ENCODE measurements around the gene SDC1.

The SDC1 gene

GRCh38 chr2:20183373-20183772, 41.6 kb downstream of the SDC1 start:
- DNase-seq (ENCODE audit: low spot score), result no peak

- no peak for DNase-seq (ENCODE audit: low spot score)
Measured at GRCh38 chr2:20182241-20182931, 42.5 kb downstream of the SDC1 start.

GRCh38 chr2:20181761-20182160, 43.2 kb downstream of the SDC1 start:
- no peak for DNase-seq (ENCODE audit: low spot score)

- no peak for DNase-seq (ENCODE audit: low spot score)
Measured at GRCh38 chr2:20180676-20181648, 44.0 kb downstream of the SDC1 start.

- no peak for DNase-seq (ENCODE audit: low spot score)
Measured at GRCh38 chr2:20179755-20180594, 45.0 kb downstream of the SDC1 start.

- no peak for DNase-seq (ENCODE audit: low spot score)
Measured at GRCh38 chr2:20179466-20179754, 45.5 kb downstream of the SDC1 start.

- DNase-seq (ENCODE audit: low spot score), result no peak
Measured at GRCh38 chr2:20178666-20179465, 46.1 kb downstream of the SDC1 start.

GRCh38 chr2:20178249-20178607, 46.7 kb downstream of the SDC1 start:
- DNase-seq (ENCODE audit: low spot score), result no peak

GRCh38 chr2:20177556-20178248, 47.2 kb downstream of the SDC1 start:
- DNase-seq (ENCODE audit: low spot score), result no peak

GRCh38 chr2:20176760-20177159, 48.2 kb downstream of the SDC1 start:
- no peak for DNase-seq (ENCODE audit: low spot score)

GRCh38 chr2:20175931-20176330, 49.0 kb downstream of the SDC1 start:
- no peak for DNase-seq (ENCODE audit: low spot score)

GRCh38 chr2:20175267-20175666, 49.7 kb downstream of the SDC1 start:
- DNase-seq (ENCODE audit: low spot score), result no peak

- DNase-seq (ENCODE audit: low spot score), result no peak
Measured at GRCh38 chr2:20174410-20174809, 50.5 kb downstream of the SDC1 start.

GRCh38 chr2:20173496-20174402, 51.2 kb downstream of the SDC1 start:
- DNase-seq (ENCODE audit: low spot score), result no peak

- DNase-seq (ENCODE audit: low spot score), result no peak
Measured at GRCh38 chr2:20173064-20173463, 51.9 kb downstream of the SDC1 start.

GRCh38 chr2:20172273-20173055, 52.5 kb downstream of the SDC1 start:
- DNase-seq (ENCODE audit: low spot score), result no peak

- no peak for DNase-seq (ENCODE audit: low spot score)
Measured at GRCh38 chr2:20171445-20171977, 53.4 kb downstream of the SDC1 start.

GRCh38 chr2:20170704-20171250, 54.2 kb downstream of the SDC1 start:
- no peak for DNase-seq (ENCODE audit: low spot score)
